NCI-H1930 (cell line): ENCODE measurements around the gene APBB3.
A peak's percentile ranks its signal among the peaks of the same experiment; 100 is the strongest.

Experiments used
- DNase-seq, 2 experiments: peaks; one replicate each; lab custom pipeline; 2025; lab: John Stamatoyannopoulos, UW

APBB3 gene

GRCh38 chr5:140575309-140575708 lies 10.9 kb upstream of the APBB3 start:
- DNase-seq, result no peak

DNA sequence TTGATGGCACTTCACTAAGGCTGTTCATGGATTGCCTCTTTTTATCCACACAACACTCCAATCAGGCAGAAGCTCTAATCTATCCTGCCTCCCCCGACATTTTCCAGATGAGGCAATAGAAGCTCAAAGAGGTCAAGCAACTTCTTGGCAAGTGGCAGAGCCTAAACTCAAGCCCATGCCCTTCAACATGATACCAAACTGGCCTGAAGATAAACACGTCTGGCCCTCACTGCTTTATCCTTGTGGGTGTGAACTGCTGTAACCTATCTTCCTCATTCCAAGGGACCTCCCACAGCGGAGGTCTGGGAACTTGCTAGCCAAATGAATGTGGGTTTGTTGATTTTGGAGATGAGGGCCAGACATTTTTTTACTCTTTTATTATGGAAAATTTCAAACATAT lies 9.8 kb upstream of the APBB3 start:
- no peak for DNase-seq

GRCh38 chr5:140573683-140574082 lies 9.3 kb upstream of the APBB3 start:
- no peak for DNase-seq

GRCh38 chr5:140571105-140571504 lies 6.7 kb upstream of the APBB3 start:
- no peak for DNase-seq

DNA sequence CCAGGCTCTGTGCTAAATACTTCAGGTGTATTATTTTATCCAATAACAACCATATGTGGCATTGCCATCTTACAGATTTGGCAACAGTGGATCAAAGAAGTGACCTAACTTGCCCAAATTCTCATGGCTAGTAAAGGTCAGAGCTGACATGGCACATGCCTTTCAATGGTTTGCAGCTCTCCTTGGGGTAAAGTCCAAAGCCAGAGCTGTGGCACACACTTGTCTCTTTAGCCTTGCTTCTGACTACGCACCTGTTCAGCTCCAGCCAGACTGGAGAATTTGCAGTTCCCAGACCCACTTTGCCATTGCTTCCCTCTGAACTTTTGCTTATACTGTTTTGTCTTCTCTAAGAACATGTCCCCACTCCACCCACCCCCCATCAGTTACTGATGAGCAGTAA lies 6.1 kb upstream of the APBB3 start:
- DNase-seq, result no peak

DNA sequence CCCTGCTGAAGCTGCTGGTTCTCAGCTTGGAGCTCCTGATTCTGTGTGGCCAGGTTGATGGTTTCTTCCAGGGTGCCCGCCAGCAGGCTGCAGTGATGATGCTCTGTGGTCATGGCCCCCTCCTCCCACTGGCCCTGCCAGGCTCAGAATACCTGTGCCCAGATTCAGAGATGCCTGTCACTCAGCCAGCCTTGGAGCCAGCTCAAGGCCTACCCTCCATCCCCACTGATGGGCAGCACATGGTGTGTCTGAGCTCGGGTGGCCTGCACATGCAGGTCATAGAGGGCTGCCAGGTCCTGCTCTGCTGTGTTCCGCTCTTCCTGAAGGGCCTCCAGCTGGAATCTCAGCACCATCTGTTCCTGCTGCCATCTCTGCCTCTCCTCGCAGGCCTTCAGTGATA lies 5.7 kb upstream of the APBB3 start:
- DNase-seq, result no peak

GRCh38 chr5:140569197-140569596 lies 4.8 kb upstream of the APBB3 start:
- no peak for DNase-seq

DNA sequence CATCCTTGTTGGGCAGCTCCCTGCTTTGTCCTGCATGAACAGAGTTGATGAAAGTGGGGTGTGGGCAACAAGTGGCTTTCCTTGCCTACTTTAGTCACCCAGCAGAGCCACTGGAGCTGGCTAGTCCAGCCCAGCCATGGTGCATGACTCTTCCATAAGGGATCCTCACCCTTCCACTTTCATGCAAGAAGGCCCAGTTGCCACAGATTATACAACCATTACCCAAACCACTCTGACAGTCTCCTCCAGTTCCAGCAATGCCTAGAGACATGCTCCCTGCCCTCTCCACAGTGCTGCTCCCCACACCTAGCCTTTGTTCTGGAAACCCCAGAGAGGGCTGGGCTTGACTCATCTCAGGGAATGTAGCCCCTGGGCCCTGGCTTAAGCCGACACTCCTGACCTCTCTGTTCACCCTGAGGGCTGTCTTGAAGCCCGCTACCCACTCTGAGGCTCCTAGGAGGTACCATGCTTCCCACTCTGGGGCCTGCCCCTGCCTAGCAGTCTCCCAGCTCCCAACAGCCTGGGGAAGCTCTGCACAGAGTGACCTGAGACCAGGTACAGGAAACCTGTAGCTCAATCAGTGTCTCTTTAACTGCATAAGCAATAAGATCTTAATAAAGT lies 4.2 kb upstream of the APBB3 start:
- DNase-seq, result no peak

GRCh38 chr5:140567871-140568270 lies 3.5 kb upstream of the APBB3 start:
- no peak for DNase-seq

DNA sequence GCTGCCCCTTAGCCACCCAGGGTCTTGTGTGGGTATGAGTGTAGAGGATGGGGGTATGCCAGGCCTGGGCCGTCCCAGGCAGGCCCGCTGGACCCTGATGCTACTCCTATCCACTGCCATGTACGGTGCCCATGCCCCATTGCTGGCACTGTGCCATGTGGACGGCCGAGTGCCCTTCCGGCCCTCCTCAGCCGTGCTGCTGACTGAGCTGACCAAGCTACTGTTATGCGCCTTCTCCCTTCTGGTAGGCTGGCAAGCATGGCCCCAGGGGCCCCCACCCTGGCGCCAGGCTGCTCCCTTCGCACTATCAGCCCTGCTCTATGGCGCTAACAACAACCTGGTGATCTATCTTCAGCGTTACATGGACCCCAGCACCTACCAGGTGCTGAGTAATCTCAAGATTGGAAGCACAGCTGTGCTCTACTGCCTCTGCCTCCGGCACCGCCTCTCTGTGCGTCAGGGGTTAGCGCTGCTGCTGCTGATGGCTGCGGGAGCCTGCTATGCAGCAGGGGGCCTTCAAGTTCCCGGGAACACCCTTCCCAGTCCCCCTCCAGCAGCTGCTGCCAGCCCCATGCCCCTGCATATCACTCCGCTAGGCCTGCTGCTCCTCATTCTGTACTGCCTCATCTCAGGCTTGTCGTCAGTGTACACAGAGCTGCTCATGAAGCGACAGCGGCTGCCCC lies 2.9 kb upstream of the APBB3 start:
- DNase-seq, result no peak

DNA sequence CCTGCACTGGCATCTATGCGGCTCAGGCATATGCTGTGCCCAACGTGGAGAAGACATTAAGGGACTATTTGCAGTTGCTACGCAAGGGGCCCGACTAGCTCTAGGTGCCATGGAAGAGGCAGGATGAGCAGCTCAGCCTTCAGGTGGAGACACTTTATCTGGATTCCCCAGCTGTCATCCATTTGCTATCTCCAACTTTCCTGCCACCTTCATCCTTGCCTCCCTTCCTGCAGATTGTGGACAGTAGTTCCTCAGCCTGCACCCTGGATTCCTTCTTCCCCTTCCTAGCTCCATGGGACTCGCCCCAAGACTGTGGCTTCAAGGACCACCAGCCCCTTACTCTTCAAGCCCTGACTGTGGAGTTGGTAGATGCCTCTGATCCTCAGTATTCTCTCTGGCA lies 2.3 kb upstream of the APBB3 start:
- no peak for DNase-seq

GRCh38 chr5:140565780-140566095 lies 1.3 kb upstream of the APBB3 start:
- no peak for DNase-seq

GRCh38 chr5:140565024-140565779 lies 804 bp upstream of the APBB3 start:
- DNase-seq, result no peak

DNA sequence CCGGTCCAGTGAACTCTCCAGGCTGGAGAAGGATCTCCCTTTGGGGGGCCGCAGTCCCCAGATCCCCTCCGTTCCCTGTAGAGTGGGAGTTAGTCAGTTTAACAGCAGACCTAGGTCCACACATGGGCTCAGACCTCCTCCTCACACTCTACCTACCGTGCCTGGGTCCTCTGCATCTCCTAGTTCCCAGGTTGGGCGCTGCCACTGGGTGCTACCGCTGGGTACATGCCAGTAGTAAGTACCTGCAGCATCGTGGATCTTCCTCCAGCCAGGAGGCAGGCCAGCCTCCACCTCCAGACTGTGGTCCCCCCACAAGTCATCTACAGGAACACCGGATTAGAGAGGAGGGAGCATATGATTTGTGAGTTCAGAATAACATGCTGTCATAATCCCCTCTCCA lies 802 bp downstream of the APBB3 start:
- no peak for DNase-seq

DNA sequence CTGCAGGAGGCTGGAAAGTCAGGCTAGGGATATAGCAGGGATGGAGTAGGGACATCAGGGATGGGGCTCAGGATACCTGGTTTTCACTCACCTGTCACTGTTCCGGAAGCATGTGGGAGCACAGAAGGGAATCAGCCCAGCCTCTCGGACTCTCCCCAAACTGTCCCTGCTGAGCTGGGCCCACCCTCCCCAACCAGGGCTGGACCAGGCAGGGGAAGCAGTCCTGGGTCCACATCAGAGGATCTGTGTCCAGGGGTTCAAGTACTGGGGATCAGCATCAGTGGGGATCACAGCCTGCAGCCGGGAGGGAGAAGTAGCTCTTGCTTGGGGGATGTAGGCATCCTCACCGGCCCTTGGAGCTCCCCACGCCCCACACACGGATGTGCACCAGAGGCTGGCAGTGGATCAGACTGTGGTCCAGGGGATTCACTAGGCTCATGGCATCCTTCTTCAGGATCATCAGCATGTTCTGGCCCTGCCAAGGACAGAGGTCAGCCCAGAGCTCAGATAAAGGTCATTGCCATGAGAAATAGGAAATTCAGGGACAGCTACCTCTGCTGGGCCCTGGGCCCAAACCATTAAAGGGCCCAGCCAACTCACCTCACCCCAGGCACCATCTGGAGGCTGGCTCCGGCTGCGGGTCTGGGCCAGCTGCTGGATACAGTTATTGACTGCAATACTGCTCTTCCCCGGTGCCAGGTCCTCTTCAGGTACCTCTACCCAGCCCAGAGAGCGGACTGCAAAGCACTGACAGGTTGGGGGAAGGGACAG lies 2.5 kb downstream of the APBB3 start:
- DNase-seq, result no peak

DNA sequence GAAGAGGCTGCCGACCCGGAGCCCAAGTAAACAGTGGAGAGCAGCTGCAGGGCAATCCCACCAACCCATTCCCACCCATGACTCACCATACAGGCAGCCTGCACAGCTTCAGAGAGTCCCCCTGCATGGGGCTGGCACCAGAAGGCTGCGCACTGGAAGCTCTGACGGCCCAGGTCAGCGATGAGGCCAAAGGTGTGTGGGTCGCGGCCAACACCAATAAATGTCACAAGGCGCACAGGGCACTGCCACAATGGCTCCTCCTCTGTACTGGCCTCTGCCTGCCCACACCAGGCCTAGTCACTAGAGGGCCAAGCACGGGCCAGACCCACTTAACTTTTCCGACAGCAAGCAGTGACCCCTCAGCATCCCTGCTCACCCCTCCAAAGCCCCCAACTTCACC lies 4.2 kb downstream of the APBB3 start:
- DNase-seq, result no peak

DNA sequence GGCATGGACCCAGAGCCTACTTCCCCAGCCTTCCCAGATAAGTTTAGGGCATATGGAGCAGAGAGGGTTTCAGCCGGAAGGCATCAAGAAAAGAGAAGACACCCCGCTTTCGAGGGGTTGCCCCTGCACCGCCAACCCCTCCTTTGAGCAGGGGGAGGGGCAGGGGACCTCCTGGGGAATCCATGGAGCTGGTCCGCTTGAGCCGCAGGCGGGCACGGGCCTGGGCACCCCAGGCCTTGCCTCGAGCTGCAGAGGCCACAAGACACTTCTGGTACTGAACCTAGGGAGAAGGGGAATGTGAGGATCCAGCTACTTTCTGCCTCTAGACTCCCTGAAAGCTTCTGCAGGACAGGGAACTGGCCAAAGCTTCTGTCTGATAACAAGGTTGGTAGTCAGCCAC lies 5.9 kb downstream of the APBB3 start:
- no peak for DNase-seq

GRCh38 chr5:140557965-140558364 lies 6.4 kb downstream of the APBB3 start:
- DNase-seq, result no peak

GRCh38 chr5:140557136-140557805 lies 7.1 kb downstream of the APBB3 start, which contains the start of gene SRA1:
Gene SRA1 (minus strand): TSS chr5:140557473. CDS start chr5:140557452, 21 bp downstream.
- peak; percentile 67 to 75 for DNase-seq

GRCh38 chr5:140556438-140556837 lies 8.0 kb downstream of the APBB3 start:
- DNase-seq, result no peak

DNA sequence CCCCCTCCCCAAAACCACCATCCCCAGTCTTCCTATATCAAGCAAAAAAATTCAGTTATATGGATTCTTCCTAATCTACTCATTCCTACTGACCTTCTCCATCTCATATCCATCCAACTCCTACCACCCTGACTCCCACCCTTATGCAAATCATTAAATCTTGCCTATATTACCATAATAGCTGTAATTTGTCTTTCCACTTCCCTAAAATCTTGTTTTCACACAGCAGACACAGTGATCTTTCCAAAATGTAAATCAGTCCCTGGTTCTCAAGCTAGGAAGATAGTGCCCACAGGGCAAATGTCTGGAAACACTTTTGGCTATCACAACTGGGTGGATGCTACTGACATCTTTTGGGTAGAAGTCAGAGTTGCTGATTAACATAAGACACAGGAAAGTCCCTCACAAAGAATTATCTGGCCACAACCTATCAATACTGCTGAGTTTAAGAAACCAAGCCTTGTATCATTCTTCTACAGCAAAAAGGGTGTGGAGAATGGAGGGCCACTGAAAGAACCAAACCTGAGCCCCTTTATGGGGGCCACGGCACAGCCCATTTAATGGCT lies 8.6 kb downstream of the APBB3 start:
- DNase-seq, result no peak

DNA sequence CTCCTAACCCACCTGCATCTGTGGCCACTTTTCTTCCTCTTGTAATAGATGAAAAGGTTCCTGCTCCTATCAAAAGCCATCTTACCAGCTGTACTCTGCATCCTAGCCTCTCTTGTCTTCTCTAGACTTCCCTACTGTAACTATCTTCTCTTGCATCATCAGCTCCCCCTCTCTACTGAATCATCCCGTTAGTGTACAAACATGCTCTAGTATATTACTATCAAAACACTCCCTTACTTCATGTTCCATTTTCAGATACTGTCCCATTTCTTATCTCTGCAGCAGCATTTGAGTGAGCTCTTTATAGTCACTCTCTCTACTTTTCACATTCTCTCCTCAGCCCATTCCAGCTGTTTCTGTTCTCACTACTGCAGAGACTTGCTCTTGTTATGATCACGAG lies 9.9 kb downstream of the APBB3 start:
- no peak for DNase-seq
